GM19452 (cell line): ENCODE results near the gene SORBS1.

Source experiments
- ATAC-seq: cut with Tn5 transposase; IDR thresholded peaks from one replicate; pipeline ENCODE4 v1.9.1; 2021; ENCODE audit not compliant: unreplicated experiment

Gene SORBS1

GRCh38 chr10:95279042-95279820, 281.9 kb downstream of the SORBS1 start:
- ATAC-seq, result no peak

GRCh38 chr10:95278061-95278988, 282.8 kb downstream of the SORBS1 start:
- ATAC-seq, result no peak

- ATAC-seq, result no peak
These were observed 283.6 kb downstream of the SORBS1 start for GRCh38 chr10:95277614-95278013.

- ATAC-seq, result no peak
These were observed 284.0 kb downstream of the SORBS1 start for GRCh38 chr10:95277201-95277570.

- no peak for ATAC-seq
These were observed 284.6 kb downstream of the SORBS1 start for GRCh38 chr10:95276367-95277200.

GRCh38 chr10:95275726-95276366, 285.3 kb downstream of the SORBS1 start:
- ATAC-seq, result no peak

- ATAC-seq, result no peak
These were observed 287.5 kb downstream of the SORBS1 start for GRCh38 chr10:95273393-95274312.

GRCh38 chr10:95268438-95268837, 292.7 kb downstream of the SORBS1 start:
- ATAC-seq, result no peak

- no peak for ATAC-seq
These were observed 293.9 kb downstream of the SORBS1 start for GRCh38 chr10:95267251-95267650.

- ATAC-seq, result peak; percentile 90
These were observed 294.5 kb downstream of the SORBS1 start for GRCh38 chr10:95266674-95267095.

GRCh38 chr10:95265572-95265971, 295.6 kb downstream of the SORBS1 start:
- no peak for ATAC-seq

- ATAC-seq, result no peak
These were observed 296.7 kb downstream of the SORBS1 start for GRCh38 chr10:95264227-95265051.

- no peak for ATAC-seq
These were observed 297.3 kb downstream of the SORBS1 start for GRCh38 chr10:95263864-95264226.

- no peak for ATAC-seq
These were observed 298.2 kb downstream of the SORBS1 start for GRCh38 chr10:95262763-95263518.

GRCh38 chr10:95261926-95262325, 299.2 kb downstream of the SORBS1 start:
- no peak for ATAC-seq
